Measurements from ENCODE around the gene SEPTIN2.
"Not testable (repeated sequence)": the region's sequence is repeated elsewhere in the genome, so short reads cannot be mapped to it uniquely, and the experiment has no call there.

Gene SEPTIN2

GRCh38 chr2:241315879-241316631 lies at the start of gene SEPTIN2:
SEPTIN2 (plus strand) TSS chr2:241315925; CDS start chr2:241324233, 8,308 bp downstream.
- peak; percentile 37 for DNase-seq (ENCODE audit: low spot score)

GRCh38 chr2:241267249-241268067 lies 48.3 kb upstream of the SEPTIN2 start:
- DNase-seq (ENCODE audit: low spot score), result no peak

GRCh38 chr2:241268306-241268705 lies 47.4 kb upstream of the SEPTIN2 start:
- no peak for DNase-seq (ENCODE audit: low spot score)

- no peak for DNase-seq (ENCODE audit: low spot score)
Observed at GRCh38 chr2:241268716-241269445, 46.8 kb upstream of the SEPTIN2 start.

- no peak for DNase-seq (ENCODE audit: low spot score)
Observed at GRCh38 chr2:241269707-241270520, 45.8 kb upstream of the SEPTIN2 start.

GRCh38 chr2:241270531-241270930 lies 45.2 kb upstream of the SEPTIN2 start:
- DNase-seq (ENCODE audit: low spot score), result no peak

- DNase-seq (ENCODE audit: low spot score), result peak; percentile 52
Observed at GRCh38 chr2:241271706-241272302, 43.9 kb upstream of the SEPTIN2 start.

- peak; percentile 36 for DNase-seq (ENCODE audit: low spot score)
Observed at GRCh38 chr2:241272303-241273209, 43.2 kb upstream of the SEPTIN2 start.

- no peak for DNase-seq (ENCODE audit: low spot score)
Observed at GRCh38 chr2:241273210-241274020, 42.3 kb upstream of the SEPTIN2 start.

- DNase-seq (ENCODE audit: low spot score), result no peak
Observed at GRCh38 chr2:241274127-241274526, 41.6 kb upstream of the SEPTIN2 start.

- DNase-seq (ENCODE audit: low spot score), result no peak
Observed at GRCh38 chr2:241275504-241275903, 40.2 kb upstream of the SEPTIN2 start.

GRCh38 chr2:241275910-241276309 lies 39.8 kb upstream of the SEPTIN2 start:
- DNase-seq (ENCODE audit: low spot score), result no peak

GRCh38 chr2:241278306-241278705 lies 37.4 kb upstream of the SEPTIN2 start:
- DNase-seq (ENCODE audit: low spot score), result not testable (repeated sequence)

GRCh38 chr2:241279413-241279812 lies 36.3 kb upstream of the SEPTIN2 start:
- DNase-seq (ENCODE audit: low spot score), result no peak

GRCh38 chr2:241279828-241280227 lies 35.9 kb upstream of the SEPTIN2 start:
- no peak for DNase-seq (ENCODE audit: low spot score)

GRCh38 chr2:241280291-241280690 lies 35.4 kb upstream of the SEPTIN2 start:
- DNase-seq (ENCODE audit: low spot score), result no peak

GRCh38 chr2:241282555-241282954 lies 33.2 kb upstream of the SEPTIN2 start:
- DNase-seq (ENCODE audit: low spot score), result no peak

- DNase-seq (ENCODE audit: low spot score), result no peak
Observed at GRCh38 chr2:241285596-241285995, 30.1 kb upstream of the SEPTIN2 start.

GRCh38 chr2:241286348-241287090 lies 29.2 kb upstream of the SEPTIN2 start:
- no peak for DNase-seq (ENCODE audit: low spot score)
